HCT116 (cell line): ENCODE results near the gene NFATC3. TPM values are rescaled to one million over a fixed set of nuclear protein-coding genes. Genes with fewer than 3 reads are reported as not detected.

Experiments
- ATAC-seq: fragments of 200-7000 bp; cut with Tn5 transposase; 2 replicates; pipeline ENCODE4 v1.9.1; 2020; ENCODE audit warnings: mild to moderate bottlenecking, moderate library complexity
- BruUV-seq: library from RNA; stranded (reverse); fragments of 400-500 nt; replicated peaks from 2 replicates; lab custom pipeline; 2021; lab: Mats Ljungman, UMichigan
- CTCF ChIA-PET: fragments of 300-600 bp; sonication (Branson Sonifier 250); formaldehyde crosslinking; loops from one replicate; lab custom pipeline; 2021; ENCODE audit warnings: antibody characterized with exemption; lab: Charles Lee
- POLR2A ChIA-PET: fragments of 300-600, 350-600 bp; sonication (Branson Sonifier 250); formaldehyde crosslinking; loops from one replicate; lab custom pipeline; 2021; ENCODE audit warnings: antibody characterized with exemption; lab: Charles Lee
- RAD21 ChIA-PET, 2 experiments: fragments of 300-600 bp; sonication (Branson Sonifier 250); formaldehyde crosslinking; loops; one replicate each; lab custom pipeline; 2023; ENCODE audit warnings: low total read pairs in 2 of 2; ENCODE audit not compliant: uncharacterized antibody in 2 of 2, unreplicated experiment in 2 of 2, low non-redundant PET in 1 of 2; lab: Charles Lee
- DNase-seq: peaks from one replicate; pipeline ENCODE4 v3.0.0-alpha.2; 2010; ENCODE audit warnings: low read depth, low spot score
- H2AFZ ChIP-seq: fragments of 200-600 bp; shearing (Covaris generic), sonication (generic); 2 replicates; pipeline ENCODE4 v1.6.1; 2017; ENCODE audit warnings: low read depth, mixed run types, mixed read lengths, antibody characterized with exemption, low read length; ENCODE audit not compliant: poor library complexity, severe bottlenecking
- H3K27ac ChIP-seq: 2 replicates; pipeline ENCODE4 v1.5.1; 2012; ENCODE audit warnings: low read depth, low read length
- H3K27me3 ChIP-seq: fragments of 200-600 bp; sonication (generic); 2 replicates; pipeline ENCODE4 v1.6.1; 2016; ENCODE audit warnings: mixed run types, low read length, mixed read lengths; ENCODE audit not compliant: insufficient read depth
- H3K36me3 ChIP-seq, 2 experiments: fragments of 200-500 bp in 1 of 2; fragments of 200-600 bp in 1 of 2; sonication (Bioruptor generic) in 1 of 2; sonication (generic) in 1 of 2; 2 replicates each; pipeline versions ENCODE4 v1.5.1 to v1.6.1; 2014 to 2016; ENCODE audit warnings: low read length in 2 of 2, inconsistent platforms in 1 of 2, mixed read lengths in 1 of 2, mixed run types in 1 of 2; ENCODE audit not compliant: insufficient read depth in 2 of 2, control insufficient read depth in 1 of 2
- H3K4me1 ChIP-seq, 2 experiments: fragments of 200-600 bp in 1 of 2; sonication (generic) in 1 of 2; 2 replicates each; pipeline versions ENCODE4 v1.5.1 to v1.6.1; 2012 to 2017; ENCODE audit warnings: low read length in 2 of 2, inconsistent platforms in 1 of 2, mild to moderate bottlenecking in 1 of 2, mixed read lengths in 1 of 2, mixed run types in 1 of 2, moderate library complexity in 1 of 2; ENCODE audit not compliant: insufficient read depth in 2 of 2, control insufficient read depth in 1 of 2
- H3K4me2 ChIP-seq: fragments of 200-600 bp; sonication (generic); 2 replicates; pipeline ENCODE4 v1.6.1; 2017; ENCODE audit warnings: mixed run types, low read length, mixed read lengths
- H3K4me3 ChIP-seq, 2 experiments: fragments of 200-600 bp in 1 of 2; sonication (generic) in 1 of 2; replicated peaks in 1 of 2; 2 replicates each; pipeline ENCODE4 v1.5.1; 2011 to 2016; ENCODE audit warnings: low read length in 2 of 2, control low read depth in 1 of 2, low read depth in 1 of 2, mild to moderate bottlenecking in 1 of 2, mixed read lengths in 1 of 2, mixed run types in 1 of 2
- H3K79me2 ChIP-seq: fragments of 200-600 bp; sonication (generic); 2 replicates; pipeline ENCODE4 v1.6.1; 2017; ENCODE audit warnings: mild to moderate bottlenecking, mixed run types, low read length, moderate library complexity, mixed read lengths; ENCODE audit not compliant: insufficient read depth
- H3K9ac ChIP-seq: fragments of 200-600 bp; sonication (generic); 2 replicates; pipeline ENCODE4 v1.6.1; 2016; ENCODE audit warnings: low read length, mixed read lengths
- H3K9me2 ChIP-seq: fragments of 200-600 bp; sonication (generic), shearing (Covaris generic); 2 replicates; pipeline ENCODE4 v1.6.1; 2017; ENCODE audit warnings: mixed run types, mild to moderate bottlenecking, moderate library complexity; ENCODE audit not compliant: insufficient read depth
- H3K9me3 ChIP-seq, 2 experiments: fragments of 200-500 bp in 1 of 2; fragments of 200-600 bp in 1 of 2; sonication (Bioruptor generic) in 1 of 2; sonication (generic) in 1 of 2; 2 replicates each; pipeline ENCODE4 v1.6.1; 2014 to 2017; ENCODE audit warnings: low read length in 2 of 2, mixed read lengths in 2 of 2, inconsistent platforms in 1 of 2, low read depth in 1 of 2, mild to moderate bottlenecking in 1 of 2, mixed run types in 1 of 2, moderate library complexity in 1 of 2; ENCODE audit not compliant: control insufficient read depth in 1 of 2, insufficient read depth in 1 of 2
- H4K20me1 ChIP-seq: fragments of 200-600 bp; sonication (generic), shearing (Covaris generic); 2 replicates; pipeline ENCODE4 v1.6.1; 2017; ENCODE audit warnings: mixed run types, mild to moderate bottlenecking, moderate library complexity; ENCODE audit not compliant: insufficient read depth
- ATF3 ChIP-seq: IDR thresholded peaks from 2 replicates; pipeline ENCODE4 v1.6.1; 2012
- CTCF ChIP-seq, 3 experiments: fragments of 200-600 bp in 1 of 3; sonication (generic) in 1 of 3; IDR thresholded peaks in 2 of 3; conservative IDR thresholded peaks in 1 of 3; 2 replicates each; pipeline ENCODE4 v1.5.1; 2012 to 2017; ENCODE audit warnings: low read depth in 2 of 3, low read length in 2 of 3, antibody characterized with exemption in 1 of 3, borderline replicate concordance in 1 of 3, control low read depth in 1 of 3, mild to moderate bottlenecking in 1 of 3, mixed read lengths in 1 of 3, mixed run types in 1 of 3, moderate library complexity in 1 of 3; ENCODE audit not compliant: insufficient read depth in 1 of 3
- EZH2 ChIP-seq: fragments of 200-600 bp; sonication (generic); IDR thresholded peaks from 2 replicates; pipeline ENCODE4 v1.6.1; 2017; ENCODE audit warnings: antibody characterized with exemption, mixed run types
- FOSL1 ChIP-seq: IDR thresholded peaks from 2 replicates; pipeline ENCODE4 v1.6.1; 2012; ENCODE audit warnings: low read depth
- MAX ChIP-seq: IDR thresholded peaks from 2 replicates; pipeline ENCODE4 v1.6.1; 2012
- POLR2A ChIP-seq: IDR thresholded peaks from 2 replicates; pipeline ENCODE4 v1.7.0; 2011; ENCODE audit warnings: borderline replicate concordance; ENCODE audit not compliant: insufficient read depth, insufficient read length; ENCODE audit errors: extremely low read depth
- REST ChIP-seq: IDR thresholded peaks from 2 replicates; pipeline ENCODE4 v1.6.1; 2012; ENCODE audit warnings: low read depth
- SIN3A ChIP-seq: IDR thresholded peaks from 2 replicates; pipeline ENCODE4 v1.6.1; 2012; ENCODE audit warnings: low read depth
- SP1 ChIP-seq: IDR thresholded peaks from 2 replicates; pipeline ENCODE4 v1.6.1; 2012; ENCODE audit warnings: low read depth
- ZNF274 ChIP-seq: fragments of 200-500 bp; sonication (Bioruptor generic); IDR thresholded peaks from 2 replicates; pipeline ENCODE4 v1.6.1; 2014; ENCODE audit warnings: mild to moderate bottlenecking, low read depth, low read length, inconsistent platforms
- intact Hi-C: fragments of 100-400 bp; cut with micrococcal nuclease; formaldehyde crosslinking; loops from 2 replicates; pipeline ENCODE4 v1.10.0; 2022
- total RNA-seq: library from RNA; stranded (reverse); gene quantifications from one replicate; pipeline ENCODE4 v1.2.1, GENCODE V29; 2021; ENCODE audit not compliant: unreplicated experiment

Gene NFATC3
- total RNA-seq, 1 experiment from 2014 or later: 25.6 TPM

GRCh38 chr16:68147444-68147843 lies 62.3 kb downstream of the NFATC3 start:
- no peak for ATAC-seq
- DNase-seq: no peak
- Histone ChIP-seq H2AFZ (no peak overlapping the region), H3K4me1 (peaks cover 6% of the 10 kb centered on the region in 2 experiments), H3K79me2 (peaks cover 6% of the 10 kb centered on the region; the same call in 1 of the 2 replicates), H3K27me3 (no peaks in the 10 kb centered on the region), H3K9ac (no peak overlapping the region), H3K4me2 (no peak overlapping the region), H3K27ac (no peak overlapping the region), H4K20me1 (no peaks in the 10 kb centered on the region), H3K36me3 (no peaks in the 10 kb centered on the region), H3K9me2 (no peaks in the 10 kb centered on the region), H3K9me3 (no peaks in the 10 kb centered on the region), H3K4me3 (no peak overlapping the region)
- POLR2A ChIA-PET: no interaction called here
- RAD21 ChIA-PET: interaction anchor here in 1 of 2 experiments (0.6 kb wide), 1 partner anchor 756 kb away, joined by 3 read pairs; no protein-coding TSS in a partner anchor
- BruUV-seq: no TSS peak
- CTCF ChIA-PET: no interaction called here
- TF ChIP-seq SP1 (no peak), FOSL1 (no peak), ATF3 (no peak), MAX (no peak), SIN3A (no peak), REST (no peak), ZNF274 (no peak), POLR2A (no peak), EZH2 (no peak), CTCF (IDR thresholded peaks at IDR 0.05 in 2 of 3, conservative IDR thresholded peaks at IDR 0.05 in 1 of 3; ENCODE audit: borderline replicate concordance in 1 of 3, insufficient read depth in 1 of 3, low read depth in 2 of 3, low read length in 2 of 3) (no peak)
- intact Hi-C loops: no loop called here
